ENCODE results near the gene FNDC3B.

- TF ChIP-seq CTCF (IDR thresholded peaks at IDR 0.05) (no peak), EZH2phosphoT487 (IDR thresholded peaks at IDR 0.05) (no peak), EZH2 (IDR thresholded peaks at IDR 0.05) (no peak)
Observed at GRCh38 chr3:172065527-172065926, 26.1 kb downstream of the FNDC3B start.

Data from neural progenitor cell (in vitro differentiated cells).